ENCODE results near the gene HSPB9.
A peak's percentile ranks its signal among the peaks of the same experiment; 100 is the strongest.

HSPB9 gene

GRCh38 chr17:42103221-42103954, 19.2 kb upstream of the HSPB9 start:
- DNase-seq (ENCODE audit: low read depth), result no peak
- H3K4me3 ChIP-seq (ENCODE audit: low read length), result no peak overlapping the region
- no peak for TF ChIP-seq CTCF (conservative IDR thresholded peaks at IDR 0.05; ENCODE audit: low read depth, low read length)

GRCh38 chr17:42104264-42104663, 18.3 kb upstream of the HSPB9 start:
- no peak for TF ChIP-seq CTCF (conservative IDR thresholded peaks at IDR 0.05; ENCODE audit: low read depth, low read length)
- DNase-seq (ENCODE audit: low read depth), result no peak
- no peak overlapping the region for H3K4me3 ChIP-seq (ENCODE audit: low read length)

- no peak for DNase-seq (ENCODE audit: low read depth)
- H3K4me3 ChIP-seq (ENCODE audit: low read length), result no peak overlapping the region
- TF ChIP-seq CTCF (conservative IDR thresholded peaks at IDR 0.05; ENCODE audit: low read depth, low read length), result no peak
These were observed 16.6 kb upstream of the HSPB9 start for GRCh38 chr17:42106009-42106408.

- no peak for TF ChIP-seq CTCF (conservative IDR thresholded peaks at IDR 0.05; ENCODE audit: low read depth, low read length)
- peak overlapping the region; percentile 45 for H3K4me3 ChIP-seq (ENCODE audit: low read length)
- no peak for DNase-seq (ENCODE audit: low read depth)
These were observed 15.5 kb upstream of the HSPB9 start for GRCh38 chr17:42107124-42107523.

GRCh38 chr17:42107597-42108576, 14.7 kb upstream of the HSPB9 start:
- TF ChIP-seq CTCF (conservative IDR thresholded peaks at IDR 0.05; ENCODE audit: low read depth, low read length), result no peak
- H3K4me3 ChIP-seq (ENCODE audit: low read length), result peak overlapping the region; percentile 45
- no peak for DNase-seq (ENCODE audit: low read depth)

- TF ChIP-seq CTCF (conservative IDR thresholded peaks at IDR 0.05; ENCODE audit: low read depth, low read length), result no peak
- no peak overlapping the region for H3K4me3 ChIP-seq (ENCODE audit: low read length)
- DNase-seq (ENCODE audit: low read depth), result no peak
These were observed 13.5 kb upstream of the HSPB9 start for GRCh38 chr17:42109086-42109485.
